HG03108 (cell line): ENCODE results near the gene PCCA.
"Not testable (repeated sequence)": the region's sequence is repeated elsewhere in the genome, so short reads cannot be mapped to it uniquely, and the experiment has no call there.

ENCODE experiments used
- ATAC-seq: cut with Tn5 transposase; IDR thresholded peaks from one replicate; pipeline ENCODE4 v1.9.1; 2021; ENCODE audit warnings: moderate library complexity; ENCODE audit not compliant: unreplicated experiment

The PCCA gene

GRCh38 chr13:100347968-100348367, 259.1 kb downstream of the PCCA start:
- no peak for ATAC-seq

GRCh38 chr13:100349594-100349993, 260.7 kb downstream of the PCCA start:
- no peak for ATAC-seq

- no peak for ATAC-seq
Observed at GRCh38 chr13:100350601-100351000, 261.7 kb downstream of the PCCA start.

- no peak for ATAC-seq
Observed at GRCh38 chr13:100356426-100356825, 267.5 kb downstream of the PCCA start.

GRCh38 chr13:100356889-100357288, 268.0 kb downstream of the PCCA start:
- ATAC-seq, result no peak

GRCh38 chr13:100357764-100358163, 268.9 kb downstream of the PCCA start:
- no peak for ATAC-seq

- ATAC-seq, result no peak
Observed at GRCh38 chr13:100361504-100361903, 272.6 kb downstream of the PCCA start.

GRCh38 chr13:100362371-100362770, 273.5 kb downstream of the PCCA start:
- no peak for ATAC-seq

- ATAC-seq, result no peak
Observed at GRCh38 chr13:100362781-100363180, 273.9 kb downstream of the PCCA start.

- no peak for ATAC-seq
Observed at GRCh38 chr13:100363285-100363711, 274.4 kb downstream of the PCCA start.

GRCh38 chr13:100363874-100364273, 275.0 kb downstream of the PCCA start:
- no peak for ATAC-seq

GRCh38 chr13:100364591-100364990, 275.7 kb downstream of the PCCA start:
- no peak for ATAC-seq

GRCh38 chr13:100365680-100366079, 276.8 kb downstream of the PCCA start:
- ATAC-seq, result no peak

- ATAC-seq, result no peak
Observed at GRCh38 chr13:100378533-100378932, 289.6 kb downstream of the PCCA start.

GRCh38 chr13:100381595-100382224, 292.8 kb downstream of the PCCA start:
- ATAC-seq, result no peak

GRCh38 chr13:100382785-100383184, 293.9 kb downstream of the PCCA start:
- ATAC-seq, result no peak

- no peak for ATAC-seq
Observed at GRCh38 chr13:100387416-100387815, 298.5 kb downstream of the PCCA start.

GRCh38 chr13:100388150-100388549, 299.3 kb downstream of the PCCA start:
- not testable (repeated sequence) for ATAC-seq

GRCh38 chr13:100388923-100389322, 300.0 kb downstream of the PCCA start:
- no peak for ATAC-seq

GRCh38 chr13:100389617-100390016, 300.7 kb downstream of the PCCA start:
- no peak for ATAC-seq

GRCh38 chr13:100392709-100393630, 304.1 kb downstream of the PCCA start:
- peak; percentile 61 for ATAC-seq

- ATAC-seq, result peak; percentile 76
Observed at GRCh38 chr13:100394005-100394695, 305.3 kb downstream of the PCCA start.
